HUES48 (cell line): ENCODE measurements around the gene NLRC3.

Source experiments
- H3K27ac ChIP-seq: one replicate; pipeline ENCODE4 v1.7.0; 2013; ENCODE audit warnings: low read depth, low read length, inconsistent platforms
- H3K27me3 ChIP-seq: 2 replicates; pipeline ENCODE4 v1.6.1; 2013; ENCODE audit warnings: mild to moderate bottlenecking, low read length; ENCODE audit not compliant: control insufficient read depth, insufficient read depth
- H3K36me3 ChIP-seq: 2 replicates; pipeline ENCODE4 v1.6.1; 2013; ENCODE audit warnings: low read length; ENCODE audit not compliant: control insufficient read depth, insufficient read depth
- H3K4me1 ChIP-seq: 2 replicates; pipeline ENCODE4 v1.6.1; 2013; ENCODE audit warnings: mild to moderate bottlenecking, low read length; ENCODE audit not compliant: control insufficient read depth, insufficient read depth
- H3K4me3 ChIP-seq: 2 replicates; pipeline ENCODE4 v1.5.1; 2013; ENCODE audit warnings: mild to moderate bottlenecking, low read depth, low read length
- H3K9ac ChIP-seq: 2 replicates; pipeline ENCODE4 v1.6.1; 2013; ENCODE audit warnings: mild to moderate bottlenecking, low read depth, low read length, moderate library complexity
- H3K9me3 ChIP-seq: 2 replicates; pipeline ENCODE4 v1.6.1; 2013; ENCODE audit warnings: low read length; ENCODE audit not compliant: control insufficient read depth, insufficient read depth

The NLRC3 gene

DNA sequence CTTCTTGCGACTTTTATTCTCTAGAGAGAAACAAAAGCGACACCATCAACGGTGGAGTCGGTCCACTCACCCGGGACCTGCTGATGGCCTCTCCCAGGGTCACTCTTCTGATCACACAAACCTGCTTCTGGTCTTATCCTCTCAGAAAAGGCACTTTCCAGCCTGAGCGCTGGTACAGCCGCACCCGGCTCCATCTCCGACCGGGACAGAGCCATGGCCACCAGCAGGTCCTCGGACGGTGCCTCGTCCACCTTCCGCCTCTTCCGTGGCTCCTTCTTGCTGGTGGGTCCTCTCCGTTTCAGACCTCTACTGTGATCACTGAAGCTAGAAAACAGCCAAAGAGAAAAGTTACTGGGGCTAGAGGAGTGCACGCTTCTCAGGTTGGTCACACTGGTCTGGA is 20.5 kb upstream of the NLRC3 start:
- H3K27me3 ChIP-seq = no peaks in the 10 kb centered on the region
- H3K36me3 ChIP-seq = peaks cover 48% of the 10 kb centered on the region
- no peak overlapping the region for H3K27ac ChIP-seq
- H3K4me3 ChIP-seq = no peak overlapping the region
- H3K9me3 ChIP-seq = peaks cover 14% of the 10 kb centered on the region
- H3K9ac ChIP-seq = no peak overlapping the region
- H3K4me1 ChIP-seq = no peaks in the 10 kb centered on the region

DNA sequence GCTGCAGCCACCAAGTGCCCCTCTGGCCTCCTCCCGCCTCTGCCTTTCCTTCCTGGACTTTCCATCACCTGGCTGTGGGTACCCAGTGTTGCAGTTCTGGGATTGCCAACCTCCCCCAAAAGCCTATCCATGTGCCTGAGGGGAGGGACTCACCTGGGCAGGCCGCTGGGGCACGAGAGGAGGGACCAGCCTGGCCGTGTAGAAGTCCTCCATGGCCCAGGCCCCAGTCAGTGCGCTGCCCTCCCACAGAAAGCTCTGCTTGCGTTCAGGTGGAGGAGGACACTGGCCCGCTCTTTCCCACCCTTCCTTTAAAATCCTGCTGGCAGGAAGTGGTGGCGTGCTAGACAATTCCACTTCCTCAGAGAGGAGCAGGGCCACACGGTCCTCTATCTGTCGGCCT is 20.0 kb upstream of the NLRC3 start:
- H3K36me3 ChIP-seq = peaks cover 48% of the 10 kb centered on the region
- no peak overlapping the region for H3K27ac ChIP-seq
- no peak overlapping the region for H3K9ac ChIP-seq
- H3K4me3 ChIP-seq = no peak overlapping the region
- peaks cover 14% of the 10 kb centered on the region for H3K9me3 ChIP-seq
- no peaks in the 10 kb centered on the region for H3K27me3 ChIP-seq
- H3K4me1 ChIP-seq = no peaks in the 10 kb centered on the region

GRCh38 chr16:3596101-3596861 is 19.1 kb upstream of the NLRC3 start:
- no peak overlapping the region for H3K27ac ChIP-seq
- H3K9me3 ChIP-seq = peaks cover 14% of the 10 kb centered on the region
- no peaks in the 10 kb centered on the region for H3K4me1 ChIP-seq
- H3K9ac ChIP-seq = no peak overlapping the region
- no peaks in the 10 kb centered on the region for H3K27me3 ChIP-seq
- peaks cover 46% of the 10 kb centered on the region for H3K36me3 ChIP-seq
- H3K4me3 ChIP-seq = no peak overlapping the region

GRCh38 chr16:3595521-3596021 is 18.4 kb upstream of the NLRC3 start:
- Histone ChIP-seq H3K9ac (no peak overlapping the region), H3K36me3 (peaks cover 46% of the 10 kb centered on the region), H3K4me3 (no peak overlapping the region), H3K27me3 (no peaks in the 10 kb centered on the region), H3K4me1 (no peaks in the 10 kb centered on the region), H3K9me3 (peaks cover 10% of the 10 kb centered on the region), H3K27ac (no peak overlapping the region)

GRCh38 chr16:3595110-3595486 is 17.9 kb upstream of the NLRC3 start:
- no peaks in the 10 kb centered on the region for H3K4me1 ChIP-seq
- no peak overlapping the region for H3K4me3 ChIP-seq
- H3K9me3 ChIP-seq = peaks cover 6% of the 10 kb centered on the region
- H3K9ac ChIP-seq = no peak overlapping the region
- no peaks in the 10 kb centered on the region for H3K27me3 ChIP-seq
- H3K27ac ChIP-seq = no peak overlapping the region
- peaks cover 48% of the 10 kb centered on the region for H3K36me3 ChIP-seq

DNA sequence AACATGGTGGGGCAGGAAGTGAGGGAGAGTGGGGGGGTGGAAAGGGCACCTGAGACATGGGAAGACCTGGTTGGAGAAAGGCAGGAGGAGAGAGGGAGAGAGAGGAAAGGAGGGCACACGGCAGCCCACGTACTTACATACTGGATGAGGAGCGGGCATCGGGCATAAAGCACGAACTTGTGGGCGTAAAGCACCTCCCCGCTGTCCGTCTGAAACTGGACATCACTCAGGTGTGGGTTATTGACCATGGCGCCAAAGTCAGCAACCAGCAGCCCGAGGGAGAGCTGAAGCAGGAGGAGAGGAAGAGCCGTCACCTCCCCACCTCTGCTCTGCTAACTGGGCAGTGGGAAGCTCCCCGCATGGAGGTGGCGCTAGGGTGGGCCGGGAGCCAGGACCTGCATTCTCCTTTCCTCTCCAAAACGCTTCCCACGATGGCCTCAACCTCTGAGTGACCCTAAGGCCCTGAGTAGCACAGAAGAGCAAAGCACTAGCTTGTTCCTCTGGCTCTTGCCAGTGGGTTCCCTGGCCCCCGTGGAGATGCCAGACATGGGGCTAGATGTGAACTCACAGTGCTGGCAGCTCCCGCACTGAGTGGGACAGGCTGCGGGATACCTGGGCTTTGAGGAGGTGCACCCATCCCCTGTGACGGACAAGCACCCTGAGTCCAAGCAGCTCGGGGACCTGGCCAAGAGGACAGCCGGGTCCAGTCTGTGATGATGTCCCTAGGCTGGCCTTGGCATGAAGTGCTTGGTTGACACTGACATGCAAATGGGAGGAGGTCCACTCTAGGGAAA is 17.3 kb upstream of the NLRC3 start:
- Histone ChIP-seq H3K27me3 (no peaks in the 10 kb centered on the region), H3K36me3 (peaks cover 45% of the 10 kb centered on the region), H3K9ac (no peak overlapping the region), H3K27ac (no peak overlapping the region), H3K4me1 (no peaks in the 10 kb centered on the region), H3K4me3 (no peak overlapping the region), H3K9me3 (peaks cover 1% of the 10 kb centered on the region; the same call in 1 of the 2 replicates)

DNA sequence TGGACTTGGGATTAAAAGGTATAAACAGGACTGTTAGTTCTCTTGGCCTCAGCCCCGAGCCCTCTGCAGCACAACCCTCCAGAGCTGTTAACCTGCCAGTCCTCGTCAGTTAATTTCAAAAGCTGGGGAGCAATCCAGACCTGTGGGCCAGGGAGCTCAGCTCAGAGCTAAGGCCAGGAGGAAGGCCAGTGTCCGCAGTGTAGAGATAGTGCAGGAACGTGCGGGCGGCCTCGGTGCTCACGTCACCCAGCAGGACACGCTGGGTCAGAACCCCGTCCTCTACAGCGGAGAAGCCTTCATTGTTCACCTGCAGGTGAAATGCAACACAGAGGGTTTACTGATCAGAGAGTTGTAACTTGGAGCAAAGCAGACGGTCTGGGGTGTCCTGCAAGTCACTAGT is 15.4 kb upstream of the NLRC3 start:
- Histone ChIP-seq H3K9ac (no peak overlapping the region), H3K4me3 (no peak overlapping the region), H3K4me1 (no peaks in the 10 kb centered on the region; the same call in 1 of the 2 replicates), H3K27me3 (no peaks in the 10 kb centered on the region), H3K36me3 (peaks cover 35% of the 10 kb centered on the region), H3K9me3 (no peaks in the 10 kb centered on the region), H3K27ac (no peak overlapping the region)

GRCh38 chr16:3591991-3592390 is 14.8 kb upstream of the NLRC3 start:
- H3K27me3 ChIP-seq = no peaks in the 10 kb centered on the region
- no peak overlapping the region for H3K9ac ChIP-seq
- H3K36me3 ChIP-seq = peaks cover 29% of the 10 kb centered on the region
- no peaks in the 10 kb centered on the region for H3K9me3 ChIP-seq
- no peak overlapping the region for H3K27ac ChIP-seq
- H3K4me1 ChIP-seq = no peaks in the 10 kb centered on the region; the same call in 1 of the 2 replicates
- no peak overlapping the region for H3K4me3 ChIP-seq

GRCh38 chr16:3591436-3591803 is 14.2 kb upstream of the NLRC3 start:
- H3K9ac ChIP-seq = no peak overlapping the region
- H3K4me1 ChIP-seq = no peaks in the 10 kb centered on the region; the same call in 1 of the 2 replicates
- peaks cover 29% of the 10 kb centered on the region for H3K36me3 ChIP-seq
- no peak overlapping the region for H3K4me3 ChIP-seq
- no peaks in the 10 kb centered on the region for H3K27me3 ChIP-seq
- H3K27ac ChIP-seq = no peak overlapping the region
- no peaks in the 10 kb centered on the region for H3K9me3 ChIP-seq

GRCh38 chr16:3590736-3591435 is 13.7 kb upstream of the NLRC3 start:
- Histone ChIP-seq H3K9me3 (no peaks in the 10 kb centered on the region), H3K4me3 (no peak overlapping the region), H3K4me1 (no peaks in the 10 kb centered on the region; the same call in 1 of the 2 replicates), H3K27me3 (no peaks in the 10 kb centered on the region), H3K36me3 (peaks cover 29% of the 10 kb centered on the region), H3K9ac (no peak overlapping the region), H3K27ac (no peak overlapping the region)
